HCEC 1CT (cell line): ENCODE measurements around the gene BAHD1.

Experiments
- DNase-seq: peaks from one replicate; pipeline ENCODE4 v3.0.0-alpha.2; 2017

Gene BAHD1

DNA sequence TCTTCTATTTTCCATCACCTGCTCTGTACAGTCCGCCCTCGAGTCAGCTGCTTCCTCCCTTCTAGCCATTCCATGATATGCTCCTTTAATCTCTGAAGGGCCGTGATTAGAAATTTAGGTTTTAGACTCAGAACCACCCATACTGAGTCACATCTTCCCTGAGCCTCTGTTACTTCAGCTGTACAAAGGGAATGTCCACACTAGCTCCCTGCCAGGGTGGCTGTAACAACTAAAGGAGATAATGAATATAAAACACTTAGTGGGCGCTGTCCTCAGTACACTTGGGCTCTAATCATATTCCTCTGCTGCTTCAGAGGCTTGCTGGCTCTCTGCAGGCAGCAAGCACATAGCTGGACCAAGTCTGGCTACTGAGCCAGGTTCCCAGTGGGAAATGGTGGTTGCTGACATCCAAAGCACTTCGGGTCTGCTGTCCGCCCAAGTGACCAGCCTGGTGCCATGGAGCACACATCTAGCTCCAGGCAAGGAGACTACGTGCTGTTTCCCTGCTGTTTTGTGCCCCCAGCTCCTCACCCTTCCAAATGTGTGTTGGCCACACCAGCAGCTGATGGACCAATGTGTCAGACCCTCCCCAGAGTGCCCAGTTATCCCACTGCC, 29.1 kb downstream of the BAHD1 start:
- no peak for DNase-seq

DNA sequence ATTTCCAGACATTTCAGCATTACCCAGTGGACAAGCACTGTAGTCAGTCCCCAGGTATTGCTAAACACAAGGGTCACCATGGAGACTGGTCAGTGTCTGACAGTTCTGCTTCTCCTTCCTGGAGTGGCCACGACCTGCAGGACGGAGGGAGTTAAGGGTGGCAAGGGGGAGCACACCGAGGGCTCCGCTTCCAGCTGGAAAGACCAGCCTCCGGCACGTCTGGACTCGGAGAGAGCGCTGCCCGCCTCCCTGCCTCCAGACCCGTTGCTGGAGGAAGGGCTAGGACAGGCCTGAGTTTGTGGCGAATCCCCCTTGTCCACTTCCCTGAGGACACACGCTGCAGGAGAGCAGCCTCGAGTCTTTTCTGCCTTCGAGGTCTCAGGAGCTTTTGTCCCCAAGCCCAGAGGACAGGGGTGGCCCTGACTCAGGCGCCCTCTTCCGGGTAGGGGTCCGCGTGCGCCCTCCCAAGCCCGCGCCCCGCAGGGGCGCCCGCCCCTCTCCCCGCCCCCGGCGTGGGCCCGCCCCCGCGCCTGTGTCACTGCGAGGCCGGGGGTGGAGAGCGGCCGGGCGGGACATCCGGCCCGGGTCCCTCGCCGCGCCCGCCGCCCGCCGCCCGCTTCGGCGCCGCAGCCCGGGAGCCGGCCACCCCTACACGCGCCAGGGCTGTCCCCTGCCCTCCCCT, 29.8 kb downstream of the BAHD1 start, which contains the start of gene CHST14:
Gene CHST14 (plus strand): TSS at position 562 of the 682 bp plus-strand sequence. CDS start 230 bp downstream, outside the sequence.
- DNase-seq = peak; percentile 12

DNA sequence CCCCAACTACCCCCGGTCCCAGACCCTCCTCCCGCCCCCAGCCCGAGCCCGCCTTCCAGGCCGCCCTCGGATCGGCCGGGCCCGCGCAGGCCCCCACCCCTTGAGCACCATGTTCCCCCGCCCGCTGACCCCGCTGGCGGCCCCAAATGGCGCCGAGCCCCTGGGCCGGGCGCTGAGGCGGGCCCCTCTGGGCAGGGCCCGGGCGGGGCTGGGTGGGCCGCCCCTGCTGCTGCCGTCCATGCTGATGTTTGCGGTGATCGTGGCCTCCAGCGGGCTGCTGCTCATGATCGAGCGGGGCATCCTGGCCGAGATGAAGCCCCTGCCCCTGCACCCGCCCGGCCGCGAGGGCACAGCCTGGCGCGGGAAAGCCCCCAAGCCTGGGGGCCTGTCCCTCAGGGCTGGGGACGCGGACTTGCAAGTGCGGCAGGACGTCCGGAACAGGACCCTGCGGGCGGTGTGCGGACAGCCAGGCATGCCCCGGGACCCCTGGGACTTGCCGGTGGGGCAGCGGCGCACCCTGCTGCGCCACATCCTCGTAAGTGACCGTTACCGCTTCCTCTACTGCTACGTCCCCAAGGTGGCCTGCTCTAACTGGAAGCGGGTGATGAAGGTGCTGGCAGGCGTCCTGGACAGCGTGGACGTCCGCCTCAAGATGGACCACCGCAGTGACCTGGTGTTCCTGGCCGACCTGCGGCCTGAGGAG, 30.5 kb downstream of the BAHD1 start:
- DNase-seq = no peak

DNA sequence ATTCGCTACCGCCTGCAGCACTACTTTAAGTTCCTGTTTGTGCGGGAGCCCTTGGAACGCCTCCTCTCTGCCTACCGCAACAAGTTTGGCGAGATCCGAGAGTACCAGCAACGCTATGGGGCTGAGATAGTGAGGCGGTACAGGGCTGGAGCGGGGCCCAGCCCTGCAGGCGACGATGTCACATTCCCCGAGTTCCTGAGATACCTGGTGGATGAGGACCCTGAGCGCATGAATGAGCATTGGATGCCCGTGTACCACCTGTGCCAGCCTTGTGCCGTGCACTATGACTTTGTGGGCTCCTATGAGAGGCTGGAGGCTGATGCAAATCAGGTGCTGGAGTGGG, 31.0 kb downstream of the BAHD1 start:
- DNase-seq = no peak

DNA sequence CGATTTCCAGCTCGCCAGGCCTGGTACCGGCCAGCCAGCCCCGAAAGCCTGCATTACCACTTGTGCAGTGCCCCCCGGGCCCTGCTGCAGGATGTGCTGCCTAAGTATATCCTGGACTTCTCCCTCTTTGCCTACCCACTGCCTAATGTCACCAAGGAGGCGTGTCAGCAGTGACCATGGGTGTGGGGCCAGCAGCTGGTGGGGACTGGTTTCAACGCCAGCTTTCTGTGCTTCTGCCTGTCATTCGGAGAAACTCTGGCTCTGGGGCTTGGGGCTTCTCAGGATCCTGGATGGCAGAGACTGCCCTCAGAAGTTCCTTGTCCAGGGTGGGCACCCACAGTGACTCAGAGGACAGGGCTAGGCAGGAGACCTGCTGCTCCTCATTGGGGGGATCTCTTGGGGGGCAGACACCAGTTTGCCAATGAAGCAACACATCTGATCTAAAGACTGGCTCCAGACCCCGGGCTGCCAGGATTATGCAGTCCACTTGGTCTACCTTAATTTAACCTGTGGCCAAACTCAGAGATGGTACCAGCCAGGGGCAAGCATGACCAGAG, 31.5 kb downstream of the BAHD1 start:
- DNase-seq = no peak

DNA sequence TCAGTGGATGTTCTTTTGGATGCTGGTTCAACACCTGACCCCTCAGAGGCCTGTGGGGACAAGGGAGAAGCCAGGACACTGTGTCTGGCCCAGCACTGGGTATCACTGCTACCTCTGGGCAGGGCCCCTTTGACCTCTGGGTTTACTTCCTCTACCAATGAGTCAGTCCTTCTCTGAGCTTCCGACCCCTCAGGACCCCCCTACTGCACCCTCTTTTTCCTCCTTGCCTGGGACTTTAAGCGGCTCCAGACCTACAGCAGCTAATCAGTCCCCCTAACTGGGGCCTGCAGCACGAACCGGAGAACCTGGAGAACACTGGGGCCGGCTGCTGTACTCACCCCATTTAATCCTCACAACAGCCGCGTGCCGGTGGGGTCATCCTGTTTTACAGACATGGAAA, 33.8 kb downstream of the BAHD1 start:
- no peak for DNase-seq

DNA sequence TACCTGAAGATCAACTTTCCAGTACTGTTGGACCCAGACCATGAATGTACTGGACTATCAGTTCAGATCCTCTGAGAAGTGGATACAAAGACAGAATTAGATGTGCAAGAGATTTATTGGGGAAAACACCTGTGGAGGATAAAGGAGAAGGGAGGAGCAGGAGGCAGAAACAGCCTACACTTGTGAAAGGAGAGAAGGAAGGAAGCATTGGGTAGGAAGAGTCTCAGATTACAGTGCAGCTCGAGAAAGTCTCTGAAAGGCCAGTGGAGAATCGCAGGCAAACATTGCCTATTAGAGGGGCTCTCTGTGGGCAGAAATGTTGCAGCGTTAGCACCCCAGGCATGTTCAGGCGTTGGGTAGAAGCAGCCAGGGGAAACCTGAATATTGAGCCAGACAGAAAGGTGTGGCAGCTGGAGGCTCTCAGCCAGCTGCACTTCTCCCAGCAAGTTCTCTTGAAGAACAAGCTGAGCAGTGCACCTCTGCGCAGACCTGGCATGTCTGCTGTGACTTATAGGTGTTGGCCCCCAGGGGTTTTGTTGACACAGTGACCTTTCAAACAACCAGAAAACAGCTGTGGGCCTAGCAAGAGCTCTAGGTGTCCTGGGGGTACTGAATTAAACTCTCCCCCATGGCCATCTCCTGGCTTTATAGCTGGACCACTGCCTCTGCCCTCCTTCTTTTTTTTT, 37.0 kb downstream of the BAHD1 start:
- DNase-seq = no peak

DNA sequence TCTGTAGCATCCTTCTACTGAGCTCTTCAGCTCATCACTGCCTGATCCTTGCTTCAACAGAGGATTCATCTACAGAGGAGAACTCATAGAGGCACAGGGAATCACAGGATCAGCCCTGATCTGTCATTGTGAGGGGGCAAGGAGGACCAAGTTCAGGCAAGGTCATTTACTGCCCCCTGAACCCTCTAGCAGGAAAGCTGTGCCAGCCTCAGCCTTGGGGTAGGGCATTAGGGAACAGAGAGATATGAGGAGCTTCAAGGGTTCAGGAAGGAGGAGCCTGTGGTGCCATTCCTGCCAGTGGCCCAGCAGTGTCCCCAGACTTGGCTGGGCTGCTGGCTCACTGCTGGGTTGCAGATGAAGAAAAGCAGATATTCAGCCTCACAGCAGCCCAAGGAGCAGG, 38.3 kb downstream of the BAHD1 start:
- DNase-seq = no peak

DNA sequence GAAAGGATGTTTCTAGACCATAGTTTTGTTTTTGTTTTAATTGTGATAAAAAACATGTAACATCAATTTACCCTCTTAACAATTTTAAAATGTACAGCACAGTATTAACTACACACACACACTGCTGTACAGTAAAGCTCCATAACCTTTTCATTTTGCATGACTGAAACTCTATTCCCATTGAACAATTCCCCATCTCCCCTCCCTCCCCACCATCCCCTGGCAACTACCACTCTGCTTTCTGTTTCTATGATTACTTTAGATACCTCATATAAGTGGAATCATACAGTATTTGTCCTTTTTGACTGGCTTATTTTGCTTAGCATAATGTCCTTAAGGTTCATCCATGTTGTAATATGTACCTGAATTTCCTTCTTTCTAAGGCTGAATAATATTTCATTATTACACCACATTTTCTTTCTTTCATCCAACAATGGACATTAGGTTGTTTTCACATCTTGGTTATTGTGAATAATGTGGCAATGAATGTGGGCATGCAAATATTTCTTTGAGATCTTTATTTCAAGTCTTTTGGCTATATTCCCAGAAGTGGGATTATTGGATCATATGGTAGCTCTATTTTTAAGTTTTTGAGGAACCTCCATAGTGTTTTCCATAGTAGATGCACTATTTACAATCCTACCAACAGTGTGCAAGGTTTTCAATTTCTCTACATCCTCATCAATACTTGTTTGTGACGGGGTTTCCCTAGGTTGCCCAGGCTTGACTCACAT, 40.8 kb downstream of the BAHD1 start:
- DNase-seq = peak; percentile 9

DNA sequence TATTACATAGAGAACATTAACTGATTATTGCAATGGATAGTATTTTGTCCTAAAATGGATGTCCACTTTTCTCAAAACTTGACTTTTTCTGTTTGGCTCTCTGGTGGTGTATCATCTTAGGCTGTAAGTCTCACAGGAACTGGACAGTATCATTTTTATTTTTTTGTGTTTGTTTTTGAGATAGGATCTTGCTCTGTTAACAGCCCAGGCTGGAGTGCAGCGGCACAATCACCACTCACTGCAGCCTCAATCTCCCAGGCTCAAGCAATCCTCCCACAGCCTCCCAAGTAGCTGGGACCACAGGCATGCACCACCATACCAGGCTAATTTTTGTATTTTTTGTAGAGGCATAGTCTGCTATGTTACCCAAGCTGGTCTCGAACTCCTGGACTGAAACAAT, 43.2 kb downstream of the BAHD1 start:
- DNase-seq = no peak

DNA sequence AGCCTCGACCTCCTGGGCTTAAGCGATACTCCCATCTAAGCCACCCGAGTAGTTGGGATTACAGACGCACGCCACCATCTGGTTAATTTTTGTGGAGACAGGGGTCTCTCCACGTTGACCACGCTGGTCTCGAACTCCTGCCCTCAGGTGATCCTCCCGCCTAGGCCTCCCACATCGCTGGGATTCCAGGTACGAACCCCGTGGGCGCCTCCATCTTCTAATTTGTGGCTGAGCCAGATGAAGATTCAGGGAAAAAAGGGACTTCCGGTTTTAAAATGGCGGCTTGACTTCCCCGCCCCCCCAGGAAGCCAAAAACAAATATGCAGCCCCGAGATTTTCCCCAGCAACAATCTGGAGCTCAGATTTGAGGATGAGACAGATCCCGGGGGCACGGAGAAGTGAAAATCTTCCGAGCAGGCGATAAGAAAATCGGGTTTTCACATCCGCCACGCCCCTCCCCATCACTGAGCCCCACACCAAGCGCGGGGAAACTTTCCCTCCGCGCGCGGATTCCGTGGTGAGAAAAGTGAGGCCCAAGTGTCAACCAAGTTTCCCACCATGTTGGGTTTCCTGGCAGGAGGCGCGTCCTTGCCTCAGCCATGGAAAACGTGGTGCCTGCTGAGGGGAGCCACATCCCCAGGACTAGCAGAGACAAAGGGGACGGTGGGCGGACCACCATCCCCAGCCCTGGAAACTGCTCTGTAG, 45.5 kb downstream of the BAHD1 start:
- DNase-seq = no peak

DNA sequence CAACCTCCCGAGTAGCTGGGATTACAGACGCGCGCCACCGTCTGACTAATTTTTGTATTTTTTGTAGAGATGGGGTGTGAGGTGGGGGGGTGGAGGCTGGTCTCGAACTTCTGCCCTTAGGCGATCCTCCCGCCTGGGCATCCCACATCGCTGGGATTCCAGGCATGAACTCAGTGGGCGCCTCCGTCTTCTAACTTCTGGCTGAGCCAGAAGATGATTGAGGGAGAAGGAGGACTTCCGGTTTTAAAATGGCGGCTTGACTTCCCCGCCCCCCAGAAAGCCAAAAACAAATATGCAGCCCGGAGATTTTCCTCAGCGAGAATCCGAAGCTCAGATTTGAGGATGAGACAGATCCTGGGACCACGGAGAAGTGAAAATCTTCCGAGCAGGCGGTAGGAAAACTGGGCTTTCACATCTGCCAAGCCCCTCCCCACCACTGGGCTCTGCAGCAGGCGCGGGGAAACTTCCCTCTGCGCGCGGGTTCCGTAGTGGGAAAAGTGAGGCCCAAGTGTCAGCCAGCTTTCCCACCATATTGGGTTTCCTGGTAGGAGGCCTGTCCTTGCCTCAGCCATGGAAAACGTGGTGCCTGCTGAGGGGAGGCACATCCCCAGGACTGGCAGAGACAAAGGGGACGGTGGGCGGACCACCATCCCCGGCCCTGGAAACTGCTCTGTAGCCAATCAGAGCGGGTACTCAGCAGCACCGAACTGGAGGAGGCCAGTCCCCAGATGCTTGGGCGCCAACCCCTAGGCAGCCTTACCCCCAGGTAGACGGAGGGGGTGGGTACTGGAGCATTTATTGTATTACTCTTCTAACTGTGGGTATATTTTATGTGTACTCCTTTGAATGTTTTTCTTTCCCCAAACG, 47.3 kb downstream of the BAHD1 start:
- DNase-seq = no peak

DNA sequence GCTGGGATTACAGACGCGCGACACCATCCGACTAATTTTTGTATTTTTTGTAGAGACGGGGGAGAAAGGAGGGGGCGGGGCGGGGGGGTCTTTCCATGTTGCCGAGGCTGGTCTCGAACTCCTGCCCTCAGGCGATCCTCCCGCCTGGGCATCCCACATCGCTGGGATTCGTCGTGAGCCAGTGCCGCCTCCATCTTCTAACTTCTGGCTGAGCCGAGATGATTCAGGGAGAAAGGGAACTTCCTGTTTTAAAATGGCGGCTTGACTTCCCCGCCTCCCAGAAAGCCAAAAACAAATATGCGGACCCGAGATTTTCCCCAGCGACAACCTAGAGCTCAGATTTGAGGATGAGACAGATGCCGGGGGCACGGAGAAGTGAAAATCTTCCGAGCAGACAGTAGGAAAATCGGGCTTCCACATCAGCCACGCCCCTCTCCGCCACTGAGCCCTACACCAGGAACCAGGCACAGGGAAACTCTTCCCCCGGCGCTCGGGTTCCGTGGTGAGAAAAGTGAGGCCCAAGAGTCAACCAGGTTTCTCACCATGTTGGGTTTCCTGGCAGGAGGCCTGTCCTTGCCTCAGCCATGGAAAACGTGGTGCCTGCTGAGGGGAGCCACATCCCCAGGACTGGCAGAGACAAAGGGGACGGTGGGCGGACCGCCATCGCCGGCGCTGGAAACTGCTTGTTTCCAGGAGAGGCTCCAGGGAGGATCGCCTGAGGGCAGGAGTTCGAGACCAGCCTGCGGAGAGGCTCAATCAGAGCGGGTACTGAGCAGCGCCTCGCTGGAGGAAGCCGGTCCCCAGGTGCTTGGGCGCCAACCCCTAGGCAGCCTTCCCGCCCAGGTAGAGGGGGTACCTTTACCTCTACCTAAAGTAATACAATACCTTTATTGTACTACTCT, 48.8 kb downstream of the BAHD1 start:
- DNase-seq = no peak

DNA sequence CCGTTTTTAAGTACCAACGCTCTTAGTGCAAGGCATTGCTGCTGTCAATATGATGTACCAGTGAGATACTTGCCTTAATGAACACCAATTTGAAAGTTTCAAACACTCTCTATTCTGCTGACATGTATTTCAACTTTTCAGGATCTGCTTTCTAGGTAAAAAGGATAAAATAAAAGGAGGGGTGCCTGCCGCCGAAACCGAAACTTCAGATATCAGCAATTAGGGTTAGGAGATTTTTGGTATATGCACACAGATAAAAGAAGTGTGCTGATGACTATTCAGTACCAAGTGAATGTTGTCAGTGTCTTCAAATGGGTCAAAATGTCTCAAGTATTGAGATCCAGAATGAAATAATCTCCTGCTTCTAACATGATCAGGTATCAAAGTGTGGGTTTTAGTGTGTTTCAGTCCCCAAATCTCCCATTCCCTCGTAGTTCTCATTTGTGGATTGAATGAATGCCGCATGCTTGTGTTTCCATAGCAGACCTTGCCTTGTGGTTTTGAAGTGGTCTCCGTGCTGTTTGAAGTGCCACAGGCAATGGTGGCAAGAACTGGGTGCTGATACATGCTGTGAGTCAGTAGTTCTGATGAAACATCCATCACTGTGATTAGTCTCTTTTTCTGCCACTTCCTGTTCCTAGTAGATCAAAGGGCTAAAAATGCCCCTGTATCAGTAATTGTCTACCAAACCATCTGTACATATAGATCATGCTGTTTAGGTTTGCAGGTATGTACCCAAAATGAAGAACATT, 52.5 kb downstream of the BAHD1 start:
- DNase-seq = peak; percentile 26

DNA sequence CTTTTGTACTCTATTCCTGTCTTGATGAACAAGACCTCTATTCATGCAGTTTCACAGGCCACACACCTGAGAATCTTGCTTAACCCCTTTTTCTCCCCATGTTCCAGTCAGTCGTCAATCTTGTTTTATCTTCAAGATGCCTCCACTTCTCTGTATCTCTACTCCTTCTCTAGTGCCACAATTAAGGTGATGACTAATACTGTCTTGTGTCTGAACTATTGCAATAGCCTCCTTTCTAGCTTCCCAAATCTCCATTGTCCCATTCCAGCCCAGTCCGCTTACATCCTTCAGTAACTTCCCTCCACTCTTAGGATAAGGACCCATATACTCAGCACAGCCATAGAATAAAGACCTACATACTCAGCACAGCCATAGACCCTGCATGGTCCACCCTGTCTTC, 54.8 kb downstream of the BAHD1 start:
- DNase-seq = peak; percentile 14

DNA sequence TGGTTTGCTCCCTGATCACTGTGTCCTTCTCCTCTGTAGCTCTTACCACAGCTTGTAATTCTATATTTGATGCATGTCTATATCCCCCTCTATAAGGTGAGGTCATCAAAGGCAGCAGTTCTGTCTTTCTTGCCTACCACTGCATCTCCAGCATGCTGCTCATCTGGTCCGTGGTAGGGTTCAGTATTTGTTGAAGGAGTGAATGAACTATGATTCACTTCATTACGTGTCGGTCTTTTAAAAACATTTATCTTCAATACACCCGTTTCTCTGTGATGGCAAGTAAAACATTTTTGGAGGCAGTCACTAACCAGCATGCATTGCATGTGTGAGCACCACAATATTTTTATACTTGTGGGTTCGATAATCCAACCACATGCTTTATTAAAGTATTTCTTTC, 57.7 kb downstream of the BAHD1 start:
- peak; percentile 90 for DNase-seq

DNA sequence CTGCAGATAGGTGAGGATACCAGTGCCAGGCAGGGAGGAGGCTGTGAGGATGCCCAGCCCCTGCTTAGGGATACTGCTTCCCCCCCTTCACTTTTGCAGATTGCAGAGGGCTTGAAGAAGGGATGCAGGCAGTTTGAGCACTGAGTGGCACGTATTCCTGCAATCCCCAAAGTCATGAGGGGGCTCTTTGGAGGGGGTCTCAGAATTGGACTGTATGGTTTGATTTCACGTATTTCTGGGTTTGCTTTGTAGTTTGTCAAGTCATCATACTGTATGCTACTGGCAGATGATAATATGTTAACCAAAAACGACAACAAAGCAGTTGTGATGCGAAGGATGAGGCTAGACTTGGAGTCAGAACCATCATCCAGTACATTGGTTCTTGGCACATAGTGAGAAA, 58.1 kb downstream of the BAHD1 start:
- DNase-seq = no peak

DNA sequence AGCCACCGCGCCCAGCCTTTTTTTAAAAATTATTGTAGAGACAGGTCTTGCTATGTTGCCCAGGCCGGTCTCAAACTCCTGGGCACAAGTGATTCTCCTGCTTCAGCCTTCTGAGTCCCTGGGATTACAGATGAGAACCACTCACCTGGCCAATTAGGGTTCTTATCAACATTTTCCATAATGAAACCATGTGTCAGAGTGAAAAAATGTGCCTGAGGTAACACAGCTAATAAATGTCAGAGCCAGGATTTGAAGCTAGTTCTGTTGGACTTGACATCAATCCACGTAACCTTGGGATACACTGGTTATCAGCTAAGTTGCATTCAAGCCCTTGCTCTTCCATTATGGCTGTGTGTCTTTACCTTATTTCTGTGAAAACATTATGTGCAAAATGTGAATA, 59.2 kb downstream of the BAHD1 start:
- no peak for DNase-seq
